Panc1 (cell line): ENCODE results near the gene TBC1D17. TPM values are rescaled to one million over a fixed set of nuclear protein-coding genes. Genes with fewer than 3 reads are reported as not detected.
A peak's percentile ranks its signal among the peaks of the same experiment; 100 is the strongest.

Source experiments
- ATAC-seq: fragments of 200-7000 bp; cut with Tn5 transposase; 2 replicates; pipeline ENCODE4 v1.9.1; 2020; ENCODE audit warnings: mild to moderate bottlenecking, moderate library complexity
- BruUV-seq: library from RNA; stranded (reverse); fragments of 400-500 nt; replicated peaks from 2 replicates; lab custom pipeline; 2021; lab: Mats Ljungman, UMichigan
- CTCF ChIA-PET: fragments of 300-600 bp; sonication (Branson Sonifier 250); formaldehyde crosslinking; loops from one replicate; lab custom pipeline; 2022; ENCODE audit warnings: antibody characterized with exemption; lab: Charles Lee
- POLR2A ChIA-PET: fragments of 300-600 bp; sonication (Branson Sonifier 250); formaldehyde crosslinking; loops from one replicate; lab custom pipeline; 2022; ENCODE audit warnings: antibody characterized with exemption; lab: Charles Lee
- DNase-seq: peaks from one replicate; pipeline ENCODE4 v3.0.0-alpha.2; 2010; ENCODE audit warnings: low read depth, low spot score
- H3K27ac ChIP-seq: 2 replicates; pipeline ENCODE4 v1.5.1; 2011; ENCODE audit warnings: mild to moderate bottlenecking, low read length, inconsistent platforms
- H3K27me3 ChIP-seq: fragments of 200-500 bp; sonication (Bioruptor generic); 2 replicates; pipeline ENCODE4 v1.6.0; 2014; ENCODE audit warnings: low read length, inconsistent platforms; ENCODE audit not compliant: control insufficient read depth, insufficient read depth
- H3K36me3 ChIP-seq: fragments of 200-500 bp; sonication (Bioruptor generic); 2 replicates; pipeline ENCODE4 v1.5.1; 2014; ENCODE audit warnings: inconsistent platforms, mild to moderate bottlenecking, low read length, moderate library complexity; ENCODE audit not compliant: control insufficient read depth, insufficient read depth
- H3K4me1 ChIP-seq: 2 replicates; pipeline ENCODE4 v1.5.1; 2011; ENCODE audit warnings: inconsistent platforms, mild to moderate bottlenecking, low read length, moderate library complexity; ENCODE audit not compliant: control insufficient read depth, insufficient read depth
- H3K4me3 ChIP-seq, 2 experiments: 2 replicates each; pipeline ENCODE4 v1.5.1; 2011 to 2012; ENCODE audit warnings: low read depth in 2 of 2, low read length in 2 of 2, mild to moderate bottlenecking in 2 of 2, inconsistent platforms in 1 of 2, moderate library complexity in 1 of 2
- H3K9me3 ChIP-seq: fragments of 200-500 bp; sonication (Bioruptor generic); 2 replicates; pipeline ENCODE4 v1.5.1; 2014; ENCODE audit warnings: low read depth, mild to moderate bottlenecking, inconsistent platforms, low read length, moderate library complexity; ENCODE audit not compliant: control insufficient read depth, insufficient read depth
- CTCF ChIP-seq: fragments of 450-650 bp; IDR thresholded peaks from 2 replicates; pipeline ENCODE4 v1.5.1; 2017; ENCODE audit warnings: mild to moderate bottlenecking
- POLR2AphosphoS5 ChIP-seq: IDR thresholded peaks from 2 replicates; pipeline ENCODE4 v1.6.1; 2012; ENCODE audit warnings: mild to moderate bottlenecking, low read depth, low read length, moderate library complexity
- REST ChIP-seq, 2 experiments: IDR thresholded peaks; 2 replicates each; pipeline ENCODE4 v1.6.1; 2011 to 2012; ENCODE audit warnings: low read depth in 2 of 2, control low read depth in 1 of 2, low read length in 1 of 2, mild to moderate bottlenecking in 1 of 2, moderate library complexity in 1 of 2; ENCODE audit not compliant: insufficient read depth in 1 of 2
- SIN3A ChIP-seq: IDR thresholded peaks from 2 replicates; pipeline ENCODE4 v1.6.1; 2012; ENCODE audit warnings: low read depth, mild to moderate bottlenecking, low read length, moderate library complexity, borderline replicate concordance; ENCODE audit not compliant: insufficient read depth
- TCF7L2 ChIP-seq: IDR thresholded peaks from 2 replicates; pipeline ENCODE4 v1.6.1; 2011; ENCODE audit warnings: mild to moderate bottlenecking, low read depth, low read length, inconsistent platforms
- in situ Hi-C: cut with HindIII; loops from 2 replicates; pipeline ENCODE4 v1.10.0; 2016; ENCODE audit warnings: low sequenced_read_pairs, low pct_unique_long_range_greater_than_20kb
- intact Hi-C: fragments of 100-400 bp; cut with micrococcal nuclease; formaldehyde crosslinking; loops from one replicate; pipeline ENCODE4 v1.10.0; 2022; ENCODE audit not compliant: unreplicated experiment
- total RNA-seq: library from RNA; stranded (reverse); gene quantifications from one replicate; pipeline ENCODE4 v1.2.1, GENCODE V29; 2021; ENCODE audit not compliant: unreplicated experiment

Gene TBC1D17
- total RNA-seq, 1 experiment from 2014 or later, result 43.2 TPM

GRCh38 chr19:49850221-49850486, 27.3 kb upstream of the TBC1D17 start:
- ChIA-PET POLR2A (interaction anchor here (0.6 kb wide), 1 partner anchor 40 kb away, joined by 3 read pairs; no protein-coding TSS in a partner anchor), CTCF (no interaction called here)
- no peak for TF ChIP-seq SIN3A
- no peak for TF ChIP-seq CTCF
- DNase-seq (no peak), ATAC-seq (no peak)
- in situ Hi-C loops, result no loop called here
- no peaks in the 10 kb centered on the region for H3K36me3 ChIP-seq
- intact Hi-C loops, result no loop called here
- H3K4me3 ChIP-seq, result peak overlapping the region; percentile 58 to 73
- no peaks in the 10 kb centered on the region for H3K9me3 ChIP-seq
- peaks cover 13% of the 10 kb centered on the region for H3K4me1 ChIP-seq
- no TSS peak for BruUV-seq
- peak overlapping the region; percentile 86 for H3K27ac ChIP-seq
- no peaks in the 10 kb centered on the region for H3K27me3 ChIP-seq

- TF ChIP-seq CTCF (no peak), SIN3A (no peak), TCF7L2 (peak; percentile 37; the same call in 1 of the 2 replicates), POLR2AphosphoS5 (peak; percentile 69)
- ChIA-PET CTCF (no interaction called here), POLR2A (interaction anchor here (0.6 kb wide), 2 partner anchors 37 to 40 kb away, joined by 3 read pairs; partner anchors contain the start of gene FUZ)
- intact Hi-C loops, result no loop called here
- peak within 1 kb of the TSS; percentile 86 for H3K27ac ChIP-seq
- DNase-seq (no peak), ATAC-seq (peak; percentile 91)
- peaks cover 13% of the 10 kb centered on the region for H3K4me1 ChIP-seq
- H3K36me3 ChIP-seq, result no peaks in the 10 kb centered on the region
- H3K9me3 ChIP-seq, result no peaks in the 10 kb centered on the region
- no TSS peak for BruUV-seq
- H3K4me3 ChIP-seq, result peak within 1 kb of the TSS; percentile 58 to 73
- H3K27me3 ChIP-seq, result no peaks in the 10 kb centered on the region
- in situ Hi-C loops, result no loop called here
Measured at GRCh38 chr19:49850487-49851342, 26.8 kb upstream of the TBC1D17 start, which contains the start of gene PTOV1. PTOV1 (plus strand) TSS chr19:49851159.

GRCh38 chr19:49851456-49852259, 25.8 kb upstream of the TBC1D17 start:
- BruUV-seq, result no TSS peak
- ATAC-seq (peak; percentile 1; the same call in 1 of the 2 replicates), DNase-seq (no peak)
- Histone ChIP-seq H3K36me3 (no peaks in the 10 kb centered on the region), H3K27me3 (no peaks in the 10 kb centered on the region), H3K4me1 (peaks cover 13% of the 10 kb centered on the region), H3K27ac (peak overlapping the region; percentile 57; the same call in 1 of the 2 replicates), H3K9me3 (no peaks in the 10 kb centered on the region), H3K4me3 (peak overlapping the region; percentile 58 to 70)
- in situ Hi-C loops, result no loop called here
- TF ChIP-seq SIN3A, result no peak
- TF ChIP-seq CTCF, result no peak
- TF ChIP-seq TCF7L2, result no peak
- no peak for TF ChIP-seq REST (IDR thresholded peaks at IDR 0.05; ENCODE audit: insufficient read depth in 1 of 2, low read depth in 2 of 2, low read length in 1 of 2)
- no peak for TF ChIP-seq POLR2AphosphoS5
- ChIA-PET CTCF (no interaction called here), POLR2A (no interaction called here)
- intact Hi-C loops, result no loop called here
